ENCODE data around the gene TBRG1. TPM values are rescaled to one million over a fixed set of nuclear protein-coding genes. Genes with fewer than 3 reads are reported as not detected.

TBRG1 gene, protein sequence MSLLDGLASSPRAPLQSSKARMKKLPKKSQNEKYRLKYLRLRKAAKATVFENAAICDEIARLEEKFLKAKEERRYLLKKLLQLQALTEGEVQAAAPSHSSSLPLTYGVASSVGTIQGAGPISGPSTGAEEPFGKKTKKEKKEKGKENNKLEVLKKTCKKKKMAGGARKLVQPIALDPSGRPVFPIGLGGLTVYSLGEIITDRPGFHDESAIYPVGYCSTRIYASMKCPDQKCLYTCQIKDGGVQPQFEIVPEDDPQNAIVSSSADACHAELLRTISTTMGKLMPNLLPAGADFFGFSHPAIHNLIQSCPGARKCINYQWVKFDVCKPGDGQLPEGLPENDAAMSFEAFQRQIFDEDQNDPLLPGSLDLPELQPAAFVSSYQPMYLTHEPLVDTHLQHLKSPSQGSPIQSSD
- total RNA-seq, result 10 to 100 TPM; 20.8 to 42.3 (median 25.6) TPM

GRCh38 chr11:124622531-124623451, at the start of gene TBRG1:
TSS of gene TBRG1 (plus strand) at chr11:124622864. CDS start at chr11:124623084, 220 bp downstream.
- H3K9me3 ChIP-seq, result no peaks in the 10 kb centered on the region
- H3K27ac ChIP-seq, result peak within 1 kb of the TSS; percentile 85 to 95 (median 93)
- ATAC-seq (peak; percentile 98), DNase-seq (peak; percentile 80 to 83)
- no peaks in the 10 kb centered on the region for H3K27me3 ChIP-seq
- peak within 1 kb of the TSS; percentile 74 to 95 (median 86) for H3K4me3 ChIP-seq
- TF ChIP-seq, protein P1, sequence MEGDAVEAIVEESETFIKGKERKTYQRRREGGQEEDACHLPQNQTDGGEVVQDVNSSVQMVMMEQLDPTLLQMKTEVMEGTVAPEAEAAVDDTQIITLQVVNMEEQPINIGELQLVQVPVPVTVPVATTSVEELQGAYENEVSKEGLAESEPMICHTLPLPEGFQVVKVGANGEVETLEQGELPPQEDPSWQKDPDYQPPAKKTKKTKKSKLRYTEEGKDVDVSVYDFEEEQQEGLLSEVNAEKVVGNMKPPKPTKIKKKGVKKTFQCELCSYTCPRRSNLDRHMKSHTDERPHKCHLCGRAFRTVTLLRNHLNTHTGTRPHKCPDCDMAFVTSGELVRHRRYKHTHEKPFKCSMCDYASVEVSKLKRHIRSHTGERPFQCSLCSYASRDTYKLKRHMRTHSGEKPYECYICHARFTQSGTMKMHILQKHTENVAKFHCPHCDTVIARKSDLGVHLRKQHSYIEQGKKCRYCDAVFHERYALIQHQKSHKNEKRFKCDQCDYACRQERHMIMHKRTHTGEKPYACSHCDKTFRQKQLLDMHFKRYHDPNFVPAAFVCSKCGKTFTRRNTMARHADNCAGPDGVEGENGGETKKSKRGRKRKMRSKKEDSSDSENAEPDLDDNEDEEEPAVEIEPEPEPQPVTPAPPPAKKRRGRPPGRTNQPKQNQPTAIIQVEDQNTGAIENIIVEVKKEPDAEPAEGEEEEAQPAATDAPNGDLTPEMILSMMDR (IDR thresholded peaks at IDR 0.05 in 4 of 5, conservative IDR thresholded peaks at IDR 0.05 in 1 of 5), result peak in 1 of 5 experiments; percentile 18
- TF ChIP-seq POLR2A (IDR thresholded peaks at IDR 0.05), result peak; percentile 85 to 86
- intact Hi-C loops (cut with DNase I; ENCODE audit: low total_unique reads) (loop anchor here (5.0 kb wide), 3 partner anchors 50 to 330 kb away; partner anchors contain the start of genes CCDC15, MSANTD2, SIAE and SPA17), in situ Hi-C loops (cut with MboI; ENCODE audit: low sequenced_read_pairs in 4 of 4) (no loop called here)
- peaks cover 29 to 32% of the 10 kb centered on the region in 2 donors for H3K4me1 ChIP-seq
- H3K36me3 ChIP-seq, result peaks cover 0 to 25% of the 10 kb centered on the region in 2 donors

- ATAC-seq (peak; percentile 44 to 65), DNase-seq (no peak)
- H3K36me3 ChIP-seq, result no peaks in the 10 kb centered on the region
- H3K27ac ChIP-seq, result no peak overlapping the region
- no peak overlapping the region for H3K4me3 ChIP-seq
- H3K4me1 ChIP-seq, result no peaks in the 10 kb centered on the region
- no peaks in the 10 kb centered on the region for H3K27me3 ChIP-seq
- TF ChIP-seq, protein P1 (IDR thresholded peaks at IDR 0.05 in 4 of 5, conservative IDR thresholded peaks at IDR 0.05 in 1 of 5), result no peak
- no peak for TF ChIP-seq POLR2A (IDR thresholded peaks at IDR 0.05)
- in situ Hi-C loops (cut with MboI; ENCODE audit: low sequenced_read_pairs in 4 of 4), result loop anchor here (25.0 kb wide), 2 partner anchors 166 to 516 kb away; partner anchors contain the start of gene OR8B4 (in 1 of the 4)
- intact Hi-C loops (cut with DNase I; ENCODE audit: low total_unique reads), result no loop called here
- H3K9me3 ChIP-seq, result no peaks in the 10 kb centered on the region
Observed at GRCh38 chr11:124577716-124578427, 44.8 kb upstream of the TBRG1 start.

DNA sequence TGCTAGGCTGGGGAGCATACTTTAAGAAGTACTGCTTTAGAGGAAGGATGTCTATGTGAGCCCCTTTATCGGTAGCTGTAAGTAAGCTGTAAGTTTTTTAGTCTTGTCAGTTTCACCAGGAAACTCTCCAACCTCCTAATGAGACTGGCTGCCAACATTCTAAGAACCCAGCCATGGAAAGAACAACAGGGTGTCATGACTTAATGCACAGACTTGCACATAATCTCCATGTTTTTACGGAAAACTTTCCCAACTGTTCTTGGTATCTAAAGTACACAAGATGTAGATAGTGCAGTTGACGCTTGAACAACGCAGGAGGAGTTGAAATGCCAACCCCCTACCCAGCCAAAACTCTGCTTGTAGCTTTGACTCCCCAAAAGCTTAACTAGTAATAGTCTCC, 43.9 kb upstream of the TBRG1 start:
- Histone ChIP-seq H3K9me3 (no peaks in the 10 kb centered on the region), H3K27me3 (no peaks in the 10 kb centered on the region), H3K4me1 (no peaks in the 10 kb centered on the region), H3K36me3 (no peaks in the 10 kb centered on the region), H3K4me3 (no peak overlapping the region), H3K27ac (no peak overlapping the region)
- ATAC-seq (no peak), DNase-seq (no peak)
- intact Hi-C loops (cut with DNase I; ENCODE audit: low total_unique reads), result no loop called here
- TF ChIP-seq, protein P1 (IDR thresholded peaks at IDR 0.05 in 4 of 5, conservative IDR thresholded peaks at IDR 0.05 in 1 of 5), result no peak
- no peak for TF ChIP-seq POLR2A (IDR thresholded peaks at IDR 0.05)
- in situ Hi-C loops (cut with MboI; ENCODE audit: low sequenced_read_pairs in 4 of 4), result loop anchor here (25.0 kb wide), 2 partner anchors 166 to 516 kb away; partner anchors contain the start of gene OR8B4 (in 1 of the 4)

- ATAC-seq (no peak), DNase-seq (no peak)
- no peaks in the 10 kb centered on the region for H3K36me3 ChIP-seq
- H3K4me3 ChIP-seq, result no peak overlapping the region
- H3K27ac ChIP-seq, result no peak overlapping the region
- intact Hi-C loops (cut with DNase I; ENCODE audit: low total_unique reads) (no loop called here), in situ Hi-C loops (cut with MboI; ENCODE audit: low sequenced_read_pairs in 4 of 4) (loop anchor here (10.0 to 25.0 kb wide), 3 partner anchors 167 to 520 kb away; partner anchors contain the start of gene OR8B4 (in 1 of the 4))
- H3K27me3 ChIP-seq, result no peaks in the 10 kb centered on the region
- TF ChIP-seq, protein P1 (IDR thresholded peaks at IDR 0.05 in 4 of 5, conservative IDR thresholded peaks at IDR 0.05 in 1 of 5), result no peak
- no peak for TF ChIP-seq POLR2A (IDR thresholded peaks at IDR 0.05)
- H3K9me3 ChIP-seq, result no peaks in the 10 kb centered on the region
- no peaks in the 10 kb centered on the region for H3K4me1 ChIP-seq
Observed at GRCh38 chr11:124581817-124582216, 40.8 kb upstream of the TBRG1 start.

Data from gastrocnemius medialis (tissue), 4 donors.